ENCODE data around the gene ABCF1. TPM values are rescaled to one million over a fixed set of nuclear protein-coding genes. Genes with fewer than 3 reads are reported as not detected.

ABCF1 gene
- total RNA-seq, 4 donors from 2014 or later: 22.3 to 34.7 (median 34.4) TPM

DNA sequence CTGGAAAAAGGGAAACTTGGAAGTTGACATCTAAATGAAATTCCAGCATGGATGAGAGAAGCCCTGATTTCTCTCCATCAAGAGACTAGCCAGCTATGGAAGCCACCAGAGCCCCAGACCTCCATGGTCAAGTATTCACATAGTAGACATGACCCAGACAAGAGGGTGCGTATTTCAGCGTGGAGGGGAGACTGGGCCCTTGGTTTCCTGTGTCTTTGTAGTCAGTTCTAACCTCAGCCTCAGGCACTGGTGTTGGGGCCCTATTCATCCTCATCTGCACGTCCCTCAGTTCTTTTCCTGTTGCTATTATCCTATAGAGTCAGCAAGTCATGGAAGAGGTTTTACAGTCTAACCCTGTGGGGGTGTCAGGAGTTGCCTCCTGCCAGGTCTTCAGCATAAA lies 27.4 kb upstream of the ABCF1 start:
- TF ChIP-seq, protein P1, sequence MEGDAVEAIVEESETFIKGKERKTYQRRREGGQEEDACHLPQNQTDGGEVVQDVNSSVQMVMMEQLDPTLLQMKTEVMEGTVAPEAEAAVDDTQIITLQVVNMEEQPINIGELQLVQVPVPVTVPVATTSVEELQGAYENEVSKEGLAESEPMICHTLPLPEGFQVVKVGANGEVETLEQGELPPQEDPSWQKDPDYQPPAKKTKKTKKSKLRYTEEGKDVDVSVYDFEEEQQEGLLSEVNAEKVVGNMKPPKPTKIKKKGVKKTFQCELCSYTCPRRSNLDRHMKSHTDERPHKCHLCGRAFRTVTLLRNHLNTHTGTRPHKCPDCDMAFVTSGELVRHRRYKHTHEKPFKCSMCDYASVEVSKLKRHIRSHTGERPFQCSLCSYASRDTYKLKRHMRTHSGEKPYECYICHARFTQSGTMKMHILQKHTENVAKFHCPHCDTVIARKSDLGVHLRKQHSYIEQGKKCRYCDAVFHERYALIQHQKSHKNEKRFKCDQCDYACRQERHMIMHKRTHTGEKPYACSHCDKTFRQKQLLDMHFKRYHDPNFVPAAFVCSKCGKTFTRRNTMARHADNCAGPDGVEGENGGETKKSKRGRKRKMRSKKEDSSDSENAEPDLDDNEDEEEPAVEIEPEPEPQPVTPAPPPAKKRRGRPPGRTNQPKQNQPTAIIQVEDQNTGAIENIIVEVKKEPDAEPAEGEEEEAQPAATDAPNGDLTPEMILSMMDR (IDR thresholded peaks at IDR 0.05; ENCODE audit: low read depth): no peak

DNA sequence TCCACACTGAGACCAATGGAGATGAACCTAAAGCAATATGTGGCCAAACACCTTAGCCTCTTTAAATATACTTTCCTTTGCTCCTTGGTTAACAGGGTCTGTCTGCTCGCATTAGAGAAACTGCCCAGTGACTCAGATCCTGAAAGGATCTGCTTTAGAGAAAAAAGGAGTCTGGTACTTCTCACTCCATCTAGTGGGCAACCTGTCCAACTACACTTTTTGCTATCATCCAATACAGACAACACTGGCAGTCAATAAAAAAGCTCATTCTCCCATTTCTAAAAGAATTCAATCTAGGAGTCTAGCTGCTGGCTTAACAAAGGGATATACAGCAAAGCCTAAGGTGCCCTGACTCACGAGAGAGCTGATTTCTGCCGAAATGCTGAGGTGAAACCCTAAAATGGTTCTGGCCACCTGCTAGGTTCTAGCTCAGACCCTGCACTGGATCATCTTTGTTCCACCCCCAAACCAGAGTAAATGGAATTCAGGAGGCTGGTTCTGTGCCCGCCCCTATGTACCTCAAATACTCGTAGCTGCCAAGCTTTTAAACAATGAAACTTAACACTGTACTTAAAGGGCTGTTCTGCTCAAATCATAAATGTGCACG lies 26.5 kb upstream of the ABCF1 start:
- TF ChIP-seq, protein P1 (IDR thresholded peaks at IDR 0.05; ENCODE audit: low read depth): no peak

DNA sequence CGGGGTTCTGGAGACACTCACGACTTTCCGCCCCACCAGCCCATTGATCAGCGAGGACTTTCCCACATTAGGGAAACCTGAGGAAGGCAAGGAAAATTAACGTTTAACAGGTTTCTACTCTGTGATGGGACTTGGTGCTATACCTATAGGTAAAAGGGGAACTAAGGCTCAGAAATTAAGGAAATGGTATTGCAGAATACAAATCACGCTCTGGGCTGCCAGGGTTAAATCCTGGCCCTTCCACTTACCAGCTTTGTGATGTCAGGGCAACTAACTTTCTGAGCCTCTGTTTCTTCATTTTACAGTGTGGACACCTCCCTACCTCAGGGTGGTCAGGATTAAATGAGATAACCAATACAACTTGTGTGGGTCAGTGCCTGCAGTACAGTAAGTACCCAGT lies 23.8 kb upstream of the ABCF1 start:
- TF ChIP-seq, protein P1 (IDR thresholded peaks at IDR 0.05; ENCODE audit: low read depth): no peak

DNA sequence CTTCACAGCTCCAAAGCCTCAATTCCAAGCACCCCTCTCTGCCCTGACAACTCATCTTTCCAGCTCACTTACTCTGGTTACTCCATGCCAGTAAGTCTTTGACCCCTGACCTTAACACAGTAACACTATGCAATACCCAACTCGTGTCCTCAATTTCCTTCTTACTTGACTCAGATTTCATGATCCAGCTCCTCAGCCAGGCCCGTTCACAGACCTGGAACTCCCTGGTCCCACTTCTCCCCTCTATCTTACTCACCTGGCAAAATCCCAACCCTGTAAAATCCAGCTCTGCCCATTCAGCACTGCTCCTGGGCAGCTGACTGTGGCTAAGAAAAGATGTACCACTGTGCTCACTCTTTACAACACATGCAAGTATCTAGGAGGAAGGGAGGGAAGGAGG lies 22.9 kb upstream of the ABCF1 start:
- TF ChIP-seq, protein P1 (IDR thresholded peaks at IDR 0.05; ENCODE audit: low read depth): no peak

DNA sequence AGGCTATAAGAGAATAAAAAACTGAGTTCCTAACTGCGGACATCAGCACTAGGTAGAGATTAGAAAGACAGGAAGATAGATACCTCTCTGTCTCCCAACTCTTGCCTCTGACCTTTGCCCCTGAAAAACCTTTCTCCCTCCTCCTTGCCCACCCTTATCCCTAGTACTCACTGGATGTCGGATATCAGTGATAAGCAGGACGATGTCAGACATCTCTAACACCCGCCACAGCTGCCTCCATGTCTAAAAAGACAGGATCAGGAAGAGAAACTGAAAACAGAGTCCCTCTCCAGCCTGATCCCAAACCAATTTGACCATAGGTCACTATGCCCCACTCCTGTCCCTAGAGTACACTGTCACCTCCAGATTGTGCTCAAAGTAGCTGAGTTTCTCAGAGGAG lies 16.8 kb upstream of the ABCF1 start:
- TF ChIP-seq, protein P1 (IDR thresholded peaks at IDR 0.05; ENCODE audit: low read depth): no peak

DNA sequence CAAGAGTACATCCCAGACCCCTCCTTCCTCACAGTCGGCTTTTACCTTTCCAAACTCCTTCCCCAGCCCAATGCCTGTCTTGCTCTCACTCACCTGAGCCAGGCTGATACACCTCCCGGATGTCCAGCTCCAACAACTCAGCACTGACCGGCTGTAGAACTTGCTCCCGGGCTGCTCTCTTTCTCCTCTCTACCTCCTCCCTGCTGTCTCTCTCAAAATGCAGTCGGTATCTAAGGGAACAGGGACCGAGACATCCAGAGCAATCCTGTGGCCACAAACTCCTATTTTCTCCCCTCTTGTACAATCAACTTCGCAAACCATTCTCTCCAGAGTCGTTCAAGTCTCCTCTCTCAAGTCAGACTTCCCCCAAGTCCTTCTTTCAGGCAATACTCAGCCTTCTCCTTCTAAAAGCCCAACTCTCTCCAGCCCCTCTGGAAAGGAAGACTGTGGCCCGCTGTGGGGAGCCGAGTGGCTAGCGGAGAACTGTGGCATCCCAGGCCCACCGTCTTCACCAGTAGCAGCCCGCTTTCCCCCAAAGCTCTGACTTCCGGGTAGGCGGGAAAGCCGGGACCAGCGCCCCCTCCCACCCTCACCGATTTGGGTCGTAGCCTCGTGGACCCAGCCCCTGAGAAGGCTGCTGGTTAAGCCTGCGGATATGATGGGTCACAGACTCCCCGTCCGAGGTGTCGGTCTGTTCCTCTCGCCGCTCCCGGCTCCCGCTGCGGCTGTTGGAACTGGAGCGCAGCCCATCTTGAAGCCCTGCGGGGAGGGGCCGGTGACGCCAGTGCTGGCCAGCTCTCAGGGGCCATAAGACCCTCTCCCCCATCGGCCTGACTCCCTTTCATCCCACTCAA lies 16.1 kb upstream of the ABCF1 start:
- TF ChIP-seq, protein P1 (IDR thresholded peaks at IDR 0.05; ENCODE audit: low read depth): no peak

DNA sequence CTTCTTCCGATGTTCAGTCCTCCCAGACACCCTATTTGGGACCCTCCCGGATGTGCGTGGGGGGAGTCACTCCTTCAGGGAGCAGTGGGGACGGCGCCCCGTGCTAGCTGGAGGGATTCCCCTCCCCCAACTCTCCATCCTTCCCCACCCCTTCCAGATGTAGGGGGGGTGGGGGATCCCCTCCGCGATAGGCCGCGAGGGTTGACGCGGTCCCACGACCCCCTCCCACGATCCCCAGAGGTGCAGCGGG lies 15.5 kb upstream of the ABCF1 start:
- TF ChIP-seq, protein P1 (IDR thresholded peaks at IDR 0.05; ENCODE audit: low read depth): no peak
